ENCODE measurements around the gene AAMP.
A peak's percentile ranks its signal among the peaks of the same experiment; 100 is the strongest.

Gene AAMP

GRCh38 chr2:218264773-218265561 lies 5.0 kb downstream of the AAMP start:
- peaks cover 30 to 61% (median 48%) of the 10 kb centered on the region in 3 donors for H3K36me3 ChIP-seq
- intact Hi-C loops (cut with DNase I; ENCODE audit: low total_unique reads) = loop anchor here (5.0 to 10.0 kb wide), 2 partner anchors 50 to 78 kb away; partner anchors contain the start of gene ARPC2
- H3K9me3 ChIP-seq = no peaks in the 10 kb centered on the region
- peak in 1 of 2 donors; percentile 60 for DNase-seq
- H3K27ac ChIP-seq = no peak overlapping the region
- peaks cover 0 to 41% (median 29%) of the 10 kb centered on the region in 4 donors for H3K4me1 ChIP-seq
- no peaks in the 10 kb centered on the region for H3K27me3 ChIP-seq
- no peak for TF ChIP-seq CTCF (IDR thresholded peaks at IDR 0.05)
- H3K4me3 ChIP-seq = no peak overlapping the region

GRCh38 chr2:218263817-218264641 lies 5.9 kb downstream of the AAMP start:
- no peaks in the 10 kb centered on the region for H3K27me3 ChIP-seq
- no peaks in the 10 kb centered on the region for H3K9me3 ChIP-seq
- peaks cover 30 to 61% (median 48%) of the 10 kb centered on the region in 3 donors for H3K36me3 ChIP-seq
- peaks cover 0 to 47% (median 32%) of the 10 kb centered on the region in 4 donors for H3K4me1 ChIP-seq
- no peak overlapping the region for H3K4me3 ChIP-seq
- no peak overlapping the region for H3K27ac ChIP-seq
- no peak for TF ChIP-seq CTCF (IDR thresholded peaks at IDR 0.05)
- DNase-seq = peak in 1 of 2 donors; percentile 46
- intact Hi-C loops (cut with DNase I; ENCODE audit: low total_unique reads) = loop anchor here (10.0 kb wide), 1 partner anchor 49 kb away; the partner anchor contains the start of gene ARPC2

- DNase-seq = peak in 1 of 2 donors; percentile 70
- Histone ChIP-seq H3K27ac (peak overlapping the region; percentile 44 to 52), H3K4me1 (peaks cover 0 to 47% (median 32%) of the 10 kb centered on the region in 4 donors), H3K9me3 (no peaks in the 10 kb centered on the region), H3K4me3 (no peak overlapping the region), H3K36me3 (peaks cover 30 to 58% (median 48%) of the 10 kb centered on the region in 3 donors), H3K27me3 (no peaks in the 10 kb centered on the region)
- intact Hi-C loops (cut with DNase I; ENCODE audit: low total_unique reads) = loop anchor here (10.0 kb wide), 1 partner anchor 48 kb away; the partner anchor contains the start of gene ARPC2
- TF ChIP-seq CTCF (IDR thresholded peaks at IDR 0.05) = no peak
These were observed 7.0 kb downstream of the AAMP start for GRCh38 chr2:218262631-218263586.

GRCh38 chr2:218262237-218262600 lies 7.7 kb downstream of the AAMP start:
- peak overlapping the region; percentile 44 to 52 for H3K27ac ChIP-seq
- no peaks in the 10 kb centered on the region for H3K27me3 ChIP-seq
- no peak for TF ChIP-seq CTCF (IDR thresholded peaks at IDR 0.05)
- DNase-seq = no peak
- peaks cover 0 to 47% (median 30%) of the 10 kb centered on the region in 4 donors for H3K4me1 ChIP-seq
- H3K9me3 ChIP-seq = no peaks in the 10 kb centered on the region
- H3K4me3 ChIP-seq = no peak overlapping the region
- intact Hi-C loops (cut with DNase I; ENCODE audit: low total_unique reads) = loop anchor here (10.0 kb wide), 1 partner anchor 47 kb away; the partner anchor contains the start of gene ARPC2
- peaks cover 28 to 52% (median 43%) of the 10 kb centered on the region in 3 donors for H3K36me3 ChIP-seq

All from tibial artery (tissue), 4 donors.